ENCODE results near the gene ZMIZ2.
A peak's percentile ranks its signal among the peaks of the same experiment; 100 is the strongest.
"Not testable (repeated sequence)": the region's sequence is repeated elsewhere in the genome, so short reads cannot be mapped to it uniquely, and the experiment has no call there.

The ZMIZ2 gene

GRCh38 chr7:44729949-44730590, 18.6 kb upstream of the ZMIZ2 start:
- DNase-seq, result no peak

DNA sequence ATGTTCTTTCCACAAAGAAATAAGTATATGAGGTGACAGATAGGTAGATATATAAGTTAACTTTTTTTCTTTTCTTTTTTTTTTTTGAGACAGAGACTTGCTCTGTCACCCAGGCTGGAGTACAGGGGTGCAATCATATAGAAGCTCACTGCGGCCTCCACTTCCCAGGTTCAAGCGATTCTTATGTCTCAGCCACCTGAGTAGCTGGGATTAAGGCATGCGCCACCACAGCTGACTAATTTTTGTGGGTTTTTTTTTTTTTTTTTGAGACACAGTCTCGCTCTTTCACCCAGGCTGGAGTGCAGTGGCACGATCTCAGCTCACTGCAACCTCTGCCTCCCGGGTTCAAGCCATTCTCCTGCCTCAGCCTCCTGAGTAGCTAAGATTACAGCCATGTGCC, 15.7 kb upstream of the ZMIZ2 start:
- DNase-seq, result not testable (repeated sequence)

DNA sequence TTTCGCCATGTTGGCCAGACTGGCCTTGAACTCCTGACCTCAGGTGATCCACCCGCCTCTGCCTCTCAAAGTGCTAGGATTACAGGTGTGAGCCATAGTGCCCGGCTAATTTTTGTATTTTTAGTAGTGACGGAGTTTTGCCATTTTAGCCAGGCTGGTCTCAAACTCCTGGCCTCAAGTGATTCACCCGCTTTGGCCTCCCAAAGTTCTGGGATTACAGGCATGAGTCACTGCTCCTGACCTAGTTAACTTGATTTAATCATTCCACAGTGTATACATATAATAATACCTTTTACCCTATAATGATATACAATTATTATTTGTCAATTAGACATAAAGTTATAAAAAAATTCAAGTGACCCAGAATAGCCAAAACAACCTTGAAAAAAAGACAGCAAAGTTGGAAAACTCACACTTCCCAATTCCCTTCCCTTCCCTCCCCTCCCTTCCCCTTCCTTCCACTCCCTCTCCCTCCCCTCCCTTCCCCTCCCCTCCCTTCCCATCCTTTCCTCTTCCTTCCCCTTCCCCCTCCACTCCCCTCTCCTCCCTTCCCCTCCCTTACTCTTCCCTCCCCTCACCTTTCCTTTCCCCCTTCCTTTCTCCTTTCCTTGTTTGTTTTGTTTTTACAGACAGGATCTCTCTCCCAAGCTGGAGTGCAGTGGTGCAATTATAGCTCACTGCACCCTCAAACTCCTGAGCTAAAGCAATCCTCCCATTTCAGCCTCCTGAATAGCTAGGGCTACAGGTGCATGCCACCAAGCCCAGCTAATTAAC, 14.8 kb upstream of the ZMIZ2 start:
- peak; percentile 43 for DNase-seq

- peak; percentile 90 for DNase-seq
Measured at GRCh38 chr7:44735403-44736165, 13.1 kb upstream of the ZMIZ2 start.

- no peak for DNase-seq
Measured at GRCh38 chr7:44736896-44737295, 11.8 kb upstream of the ZMIZ2 start.

GRCh38 chr7:44738051-44738723, 10.5 kb upstream of the ZMIZ2 start:
- no peak for DNase-seq

DNA sequence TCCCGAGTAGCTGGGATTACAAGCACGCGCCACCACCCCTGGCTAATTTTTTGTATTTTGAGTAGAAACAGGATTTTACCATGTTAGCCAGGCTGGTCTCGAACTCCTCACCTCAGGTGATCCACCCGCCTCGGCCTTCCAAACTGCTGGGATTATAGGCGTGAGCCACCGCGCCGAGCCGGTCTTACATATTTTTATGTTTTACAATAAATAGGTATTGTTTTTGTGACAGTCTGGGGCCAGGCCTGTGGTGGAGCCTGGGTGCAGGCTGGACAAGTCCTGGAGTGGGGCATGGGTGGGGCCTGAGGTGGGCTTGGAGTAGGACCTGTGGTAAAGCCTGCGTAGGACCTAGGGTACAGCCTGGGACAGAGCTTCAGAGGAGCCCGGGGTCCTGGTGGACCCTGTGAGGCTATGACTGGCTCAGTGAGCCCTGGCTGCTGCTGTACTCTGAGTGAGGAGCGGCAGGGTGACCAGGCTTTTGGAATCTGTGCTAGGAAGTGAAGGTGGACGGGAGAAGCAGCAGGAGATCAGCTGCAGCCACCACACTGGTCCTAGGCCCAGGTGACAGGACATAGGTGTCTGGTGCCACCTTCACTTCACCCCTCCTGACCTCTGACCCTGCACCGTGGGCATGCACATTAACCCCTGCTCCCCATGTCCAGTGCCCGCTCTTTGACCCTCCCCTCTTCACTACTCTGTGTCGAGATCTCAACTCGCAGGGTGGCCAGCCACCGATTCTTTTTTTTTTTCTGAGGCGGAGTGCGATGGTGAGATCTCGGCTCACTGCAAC, 9.6 kb upstream of the ZMIZ2 start:
- DNase-seq, result no peak

- DNase-seq, result no peak
Measured at GRCh38 chr7:44740055-44740454, 8.6 kb upstream of the ZMIZ2 start.

DNA sequence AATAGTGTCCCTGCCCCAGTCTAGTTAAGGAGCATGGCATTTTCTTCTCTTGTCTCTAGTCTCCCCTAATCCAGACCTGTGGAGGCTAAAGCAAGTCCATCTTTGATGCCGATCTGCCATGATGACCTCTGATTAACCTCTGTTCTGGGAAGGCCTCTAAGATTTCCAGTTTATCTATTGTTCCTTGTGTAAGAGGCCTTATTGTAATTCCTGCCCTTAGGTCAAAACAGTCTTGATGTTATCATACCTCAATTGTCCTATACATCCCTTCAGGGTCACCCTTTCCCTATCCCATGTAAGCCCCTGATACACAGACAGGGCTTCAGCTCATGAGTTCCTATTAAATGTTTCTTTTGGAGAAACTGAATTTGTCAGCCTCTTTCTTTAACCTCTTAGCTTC, 4.9 kb upstream of the ZMIZ2 start:
- no peak for DNase-seq

DNA sequence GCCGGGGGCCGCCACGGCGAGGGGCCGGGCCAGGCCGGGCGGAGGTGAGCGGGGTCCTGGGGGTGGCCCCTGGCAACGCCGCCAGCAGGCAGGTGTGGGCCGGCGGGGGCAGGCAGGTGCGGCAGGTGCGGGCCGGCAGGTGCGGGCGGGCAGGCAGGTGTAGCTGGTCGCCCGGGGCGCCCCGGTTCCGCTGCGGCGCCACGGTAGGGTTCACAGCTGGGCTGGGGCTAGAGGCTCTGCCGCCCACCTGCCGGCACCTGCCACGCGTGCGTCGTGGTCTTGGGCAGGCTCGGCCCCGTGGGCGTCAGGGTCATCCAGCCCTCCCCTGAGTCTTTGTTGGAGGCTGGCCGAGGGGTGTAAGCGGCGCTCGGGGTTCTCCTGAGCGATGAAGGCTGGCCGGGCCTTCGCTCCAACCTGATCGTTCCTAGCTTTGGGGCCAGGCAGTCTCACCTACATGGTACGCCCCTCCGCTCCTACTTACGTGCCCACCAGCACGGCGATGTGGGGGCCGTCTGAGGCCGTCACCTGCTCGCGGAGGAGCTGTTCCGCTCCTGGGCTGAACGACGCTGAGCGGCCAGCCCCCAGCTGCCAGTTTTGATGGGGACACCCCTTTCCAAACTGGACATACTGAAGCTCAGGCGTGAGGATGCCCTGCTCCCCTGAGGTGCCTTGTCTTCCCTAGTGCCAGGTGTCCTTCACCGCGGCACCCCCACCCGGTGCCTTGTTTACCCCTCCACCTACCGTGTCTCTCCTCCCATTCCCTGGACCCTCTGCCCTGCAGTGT, 493 bp downstream of the ZMIZ2 start:
- DNase-seq, result no peak

DNA sequence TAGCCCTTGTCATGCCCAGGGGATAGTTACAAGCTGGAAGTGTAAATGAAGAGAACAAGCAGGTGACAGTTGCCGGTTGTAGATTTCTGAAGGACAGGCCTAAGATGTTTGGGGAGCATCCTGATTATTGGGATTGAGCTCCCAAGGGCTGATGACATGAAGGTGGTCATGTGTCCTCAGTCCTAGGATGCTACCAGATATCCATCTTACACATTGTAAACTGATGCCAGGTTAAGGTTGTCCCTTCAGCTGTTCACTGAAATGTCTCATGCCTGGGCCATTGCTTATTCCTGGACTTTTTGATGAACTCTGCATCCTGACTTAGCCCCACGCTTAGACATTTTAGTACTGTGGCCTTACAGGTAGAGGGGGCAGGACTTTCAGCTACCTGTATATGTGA, 1.3 kb downstream of the ZMIZ2 start:
- no peak for DNase-seq

DNA sequence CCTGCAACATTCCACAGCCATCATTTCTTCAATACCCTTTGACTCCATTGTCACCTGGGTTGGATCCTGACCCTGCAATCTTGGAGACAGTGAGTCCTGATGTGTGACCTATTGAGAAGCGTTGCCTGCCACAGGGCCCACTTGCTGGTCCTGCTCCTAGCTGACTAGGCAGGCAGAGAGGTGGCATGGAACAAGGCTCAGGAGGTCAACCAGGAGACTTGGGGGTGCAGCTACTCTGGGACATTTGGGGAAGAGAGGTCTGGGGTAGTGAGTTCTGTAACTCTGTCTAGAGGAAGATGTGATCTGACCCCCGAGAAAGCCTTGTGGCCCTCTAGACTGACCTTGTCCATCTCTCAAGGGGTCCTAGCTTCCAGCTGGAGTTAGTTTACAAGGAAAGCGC, 1.8 kb downstream of the ZMIZ2 start:
- DNase-seq, result no peak

- DNase-seq, result no peak
Measured at GRCh38 chr7:44750921-44751571, 2.4 kb downstream of the ZMIZ2 start.

- DNase-seq, result no peak
Measured at GRCh38 chr7:44752822-44753221, 4.2 kb downstream of the ZMIZ2 start.

DNA sequence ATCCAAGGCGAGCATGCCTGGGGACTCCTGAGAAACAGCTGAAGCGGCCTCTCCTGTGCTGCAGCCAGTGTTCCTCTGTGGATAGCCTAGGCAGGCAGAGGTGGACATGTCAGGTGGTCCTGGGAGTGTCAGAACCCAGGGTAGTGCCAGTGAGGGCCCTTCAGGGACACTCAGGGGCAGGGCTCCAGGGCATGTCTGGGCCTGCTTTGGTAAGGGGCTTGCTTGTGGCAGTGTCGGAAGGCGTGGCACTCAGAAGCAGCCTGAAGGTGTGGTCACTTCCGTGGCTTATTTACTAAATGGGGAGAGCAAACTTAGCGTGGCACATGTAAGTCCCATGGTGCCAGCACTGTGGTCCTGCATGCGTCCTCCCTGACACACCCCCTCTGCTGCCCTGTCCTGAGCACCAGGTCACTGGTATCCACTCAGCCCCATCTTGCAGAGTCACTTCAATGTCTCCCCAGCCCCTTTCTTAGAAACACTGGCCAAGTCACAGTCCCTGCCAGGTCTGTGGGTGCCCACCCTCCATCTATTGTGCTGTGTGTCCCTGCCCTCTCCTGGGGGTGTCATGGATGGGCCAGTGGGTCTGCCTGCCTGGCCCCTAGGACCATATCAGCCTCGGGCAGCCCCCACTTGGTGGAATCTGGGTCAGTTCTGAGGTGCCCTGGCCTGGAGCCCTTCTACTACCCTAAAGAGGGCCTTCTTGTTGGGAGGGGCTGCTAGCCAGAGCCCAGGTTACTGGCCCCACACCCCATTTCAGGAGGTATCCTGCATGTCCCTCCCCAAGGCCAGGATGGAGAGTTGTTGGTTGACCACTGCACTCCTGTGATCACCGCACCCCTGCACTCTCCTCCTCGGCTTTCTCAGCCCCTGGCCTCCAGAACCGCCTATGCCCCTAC, 6.4 kb downstream of the ZMIZ2 start:
- no peak for DNase-seq

GRCh38 chr7:44755698-44756627, 7.3 kb downstream of the ZMIZ2 start:
- no peak for DNase-seq

- no peak for DNase-seq
Measured at GRCh38 chr7:44756904-44757303, 8.3 kb downstream of the ZMIZ2 start.

- DNase-seq, result no peak
Measured at GRCh38 chr7:44757311-44757710, 8.7 kb downstream of the ZMIZ2 start.

DNA sequence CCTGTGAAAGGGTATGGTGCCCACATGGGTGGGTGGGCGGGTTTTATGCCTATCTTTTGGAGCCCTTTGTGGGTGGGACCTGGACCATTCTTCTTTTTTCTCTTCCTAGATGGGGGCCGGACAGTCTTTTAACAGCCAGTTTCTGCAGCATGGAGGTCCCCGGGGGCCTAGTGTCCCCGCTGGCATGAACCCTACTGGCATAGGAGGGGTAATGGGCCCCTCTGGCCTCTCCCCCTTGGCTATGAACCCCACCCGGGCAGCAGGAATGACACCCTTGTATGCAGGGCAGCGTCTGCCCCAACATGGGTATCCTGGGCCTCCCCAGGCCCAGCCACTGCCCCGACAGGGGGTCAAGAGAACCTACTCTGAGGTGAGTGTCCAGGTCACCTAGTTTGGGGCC, 9.1 kb downstream of the ZMIZ2 start:
- no peak for DNase-seq
